GM18499 (cell line): Measurements from ENCODE around the gene SNX30.

ENCODE experiments used
- ATAC-seq: cut with Tn5 transposase; IDR thresholded peaks from one replicate; pipeline ENCODE4 v1.9.1; 2021; ENCODE audit warnings: moderate number of reproducible peaks; ENCODE audit not compliant: insufficient read depth, unreplicated experiment

Gene SNX30

DNA sequence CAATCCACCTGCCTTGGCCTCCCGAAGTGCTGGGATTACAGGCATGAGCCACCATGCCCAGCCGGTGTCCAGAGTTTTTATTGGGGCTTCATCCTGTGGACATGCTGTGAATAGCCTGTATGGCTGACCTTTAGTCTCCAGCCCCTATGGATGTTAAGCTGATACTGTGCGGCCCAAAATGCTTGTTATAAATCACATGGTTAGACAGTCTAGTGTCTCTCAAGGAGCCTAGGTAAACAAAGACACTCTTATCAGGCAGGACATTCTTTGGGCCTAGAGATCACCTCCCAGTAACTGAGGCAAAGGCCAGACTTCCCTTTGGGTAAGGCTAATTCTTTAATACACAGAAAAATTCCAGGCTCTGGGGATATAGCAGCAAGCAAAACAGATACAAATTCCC is 162.1 kb downstream of the SNX30 start:
- no peak for ATAC-seq

DNA sequence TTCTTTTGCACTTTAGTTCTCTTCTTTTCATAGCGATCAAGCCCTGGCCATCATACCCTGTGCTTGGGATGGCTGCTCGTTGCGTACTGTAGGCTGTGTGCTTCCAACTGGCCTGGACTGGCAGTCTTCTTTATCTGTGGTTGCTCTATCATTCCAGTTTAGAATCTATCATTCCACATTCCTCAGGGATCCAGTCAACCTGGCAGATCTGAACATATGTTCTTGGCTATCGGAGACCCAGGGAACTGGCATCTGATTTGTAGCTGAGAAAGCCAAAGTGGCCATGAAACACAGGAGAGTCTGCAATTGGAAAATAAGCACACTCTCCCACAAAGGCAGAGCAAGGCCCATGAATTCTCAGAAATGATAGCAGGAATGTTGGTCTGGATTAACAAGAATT is 162.8 kb downstream of the SNX30 start:
- no peak for ATAC-seq

GRCh38 chr9:112914524-112914923 is 164.0 kb downstream of the SNX30 start:
- ATAC-seq = no peak

DNA sequence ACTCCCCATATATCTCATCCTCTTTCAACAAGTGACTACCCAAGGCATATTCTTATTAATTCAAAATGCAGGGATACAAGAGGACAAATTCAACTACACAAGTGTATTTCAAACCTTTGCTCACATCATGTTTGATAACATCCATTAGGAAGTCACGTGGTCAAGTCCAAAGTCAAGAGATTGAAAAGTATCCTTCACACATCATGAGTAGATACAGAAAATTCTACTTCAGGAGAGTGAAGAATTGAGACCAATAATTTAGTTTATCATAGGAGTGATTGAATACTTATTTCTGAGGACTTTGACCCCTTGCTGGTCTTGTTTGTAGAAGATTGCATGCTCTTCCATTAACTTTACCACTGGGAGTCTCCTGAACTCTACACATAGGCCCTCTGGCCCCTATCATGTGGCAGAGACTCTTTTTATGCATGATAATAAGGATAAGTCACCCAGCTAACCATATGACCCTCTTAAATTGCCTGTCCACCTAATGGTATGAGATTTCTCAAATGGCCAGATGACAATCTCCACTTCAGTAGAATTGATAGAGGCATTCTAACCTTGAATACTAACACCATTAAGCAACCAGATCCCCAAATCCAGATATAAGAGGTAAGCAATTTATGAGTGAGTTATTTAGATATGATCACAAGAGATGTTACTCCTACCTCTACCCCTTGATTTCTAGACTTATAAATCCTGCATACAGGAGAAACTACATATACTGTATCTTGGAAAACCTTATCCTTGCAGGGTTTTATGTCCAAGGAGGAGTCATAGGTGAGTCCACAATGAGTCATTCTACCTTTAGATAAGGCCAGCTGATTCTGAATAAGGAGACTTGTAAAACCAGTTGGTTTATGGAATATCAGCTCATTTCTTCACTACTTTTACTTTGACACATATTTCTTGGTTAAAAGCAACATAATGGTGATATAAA is 166.8 kb downstream of the SNX30 start:
- no peak for ATAC-seq

GRCh38 chr9:112917987-112918362 is 167.4 kb downstream of the SNX30 start:
- no peak for ATAC-seq

DNA sequence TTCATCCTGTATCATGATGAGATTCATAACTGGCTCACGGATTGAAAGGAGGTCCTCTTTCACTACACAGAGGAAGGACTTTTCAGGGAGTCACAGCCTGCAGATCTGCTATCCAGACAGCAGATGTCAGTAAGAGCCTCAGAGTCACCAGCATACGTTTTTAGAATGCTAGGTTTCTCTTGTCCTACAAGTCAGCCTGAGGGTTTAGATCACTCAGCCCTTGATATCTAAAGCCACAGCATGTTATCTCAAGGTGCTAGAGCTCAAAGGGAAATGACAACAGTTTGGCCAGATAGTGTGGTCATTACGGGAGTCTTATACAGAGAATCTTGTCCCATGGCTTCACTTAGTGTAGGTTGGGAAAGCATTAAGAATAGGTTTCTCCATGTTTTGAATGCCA is 171.0 kb downstream of the SNX30 start:
- no peak for ATAC-seq
